Measurements from ENCODE around the gene MINK1. TPM values are rescaled to one million over a fixed set of nuclear protein-coding genes. Genes with fewer than 3 reads are reported as not detected.
A peak's percentile ranks its signal among the peaks of the same experiment; 100 is the strongest.

The MINK1 gene
- total and polyA plus RNA-seq, 10 of the 15 experiments (the other 5 are each of a cell fraction or from before 2014, with no cell fraction given): 0.08 to 55.6 (median 15.0) TPM

- no peak for TF ChIP-seq MAX (IDR thresholded peaks at IDR 0.05; ENCODE audit: low read depth, low read length)
- no peak for TF ChIP-seq SREBF1 (IDR thresholded peaks at IDR 0.05; ENCODE audit: low read length)
- TF ChIP-seq CEBPZ (IDR thresholded peaks at IDR 0.05; ENCODE audit: low read depth, low read length): no peak
- 0 out of 2 replicates have a peak, but pooled peaks have one; percentile 20 for TF ChIP-seq YY1 (IDR thresholded peaks at IDR 0.05; ENCODE audit: low read depth, low read length)
- no peak for TF ChIP-seq PKNOX1 (IDR thresholded peaks at IDR 0.05)
- TF ChIP-seq ZBTB40 (IDR thresholded peaks at IDR 0.05; ENCODE audit: borderline replicate concordance): no peak
- TF ChIP-seq HDGF (IDR thresholded peaks at IDR 0.05): 0 out of 2 replicates have a peak, but pooled peaks have one; percentile 40
- TF ChIP-seq SUPT20H (IDR thresholded peaks at IDR 0.05; ENCODE audit: borderline replicate concordance, control insufficient read depth, low read depth, low read length): no peak
- TF ChIP-seq NFIC (IDR thresholded peaks at IDR 0.05; ENCODE audit: low read depth, low read length): no peak
- TF ChIP-seq CBFB (IDR thresholded peaks at IDR 0.05; ENCODE audit: low read depth): peak; percentile 91
- no peak for TF ChIP-seq IRF3 (IDR thresholded peaks at IDR 0.05)
- no peak for TF ChIP-seq ZBTB4 (CRISPR knock-in tag; IDR thresholded peaks at IDR 0.05)
These were observed 101.2 kb downstream of the MINK1 start (continued) for GRCh38 chr17:4934173-4934979.
